ENCODE measurements around the gene PFKFB2.

Gene PFKFB2

DNA sequence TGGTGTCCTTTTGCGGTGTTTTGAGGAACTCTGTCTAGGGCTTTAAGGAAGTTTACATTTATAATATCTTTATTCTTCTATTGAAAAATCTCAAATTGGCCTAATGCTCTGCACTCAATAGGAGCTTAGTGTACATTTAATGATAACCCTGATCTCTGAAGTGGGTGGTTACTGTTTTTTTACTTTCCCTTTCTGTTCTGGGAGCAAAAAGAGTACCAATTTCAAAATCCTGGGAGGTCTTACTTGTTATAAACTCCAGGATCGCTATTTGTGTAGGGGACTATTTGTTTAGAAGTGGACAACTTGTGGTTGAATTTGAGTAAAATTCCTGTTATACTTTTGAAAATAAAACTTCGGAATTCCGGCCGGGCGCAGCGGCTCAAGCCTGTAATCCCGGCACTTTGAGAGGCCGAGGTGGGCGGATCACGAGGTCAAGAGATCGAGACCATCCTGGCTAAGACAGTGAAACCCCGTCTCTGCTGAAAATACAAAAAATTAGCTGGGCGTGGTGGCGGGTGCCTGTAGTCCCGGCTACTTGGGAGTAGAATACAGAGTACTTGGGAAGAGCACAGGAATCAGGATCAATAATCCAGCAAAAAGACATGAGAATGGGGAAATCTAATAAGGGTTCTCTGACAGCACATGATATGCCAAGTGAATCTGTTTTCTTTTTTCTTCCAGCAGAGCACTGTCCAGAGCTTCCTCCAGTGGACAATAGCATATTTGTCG lies 36.7 kb downstream of the PFKFB2 start:
- DNase-seq (ENCODE audit: low read depth): no peak

DNA sequence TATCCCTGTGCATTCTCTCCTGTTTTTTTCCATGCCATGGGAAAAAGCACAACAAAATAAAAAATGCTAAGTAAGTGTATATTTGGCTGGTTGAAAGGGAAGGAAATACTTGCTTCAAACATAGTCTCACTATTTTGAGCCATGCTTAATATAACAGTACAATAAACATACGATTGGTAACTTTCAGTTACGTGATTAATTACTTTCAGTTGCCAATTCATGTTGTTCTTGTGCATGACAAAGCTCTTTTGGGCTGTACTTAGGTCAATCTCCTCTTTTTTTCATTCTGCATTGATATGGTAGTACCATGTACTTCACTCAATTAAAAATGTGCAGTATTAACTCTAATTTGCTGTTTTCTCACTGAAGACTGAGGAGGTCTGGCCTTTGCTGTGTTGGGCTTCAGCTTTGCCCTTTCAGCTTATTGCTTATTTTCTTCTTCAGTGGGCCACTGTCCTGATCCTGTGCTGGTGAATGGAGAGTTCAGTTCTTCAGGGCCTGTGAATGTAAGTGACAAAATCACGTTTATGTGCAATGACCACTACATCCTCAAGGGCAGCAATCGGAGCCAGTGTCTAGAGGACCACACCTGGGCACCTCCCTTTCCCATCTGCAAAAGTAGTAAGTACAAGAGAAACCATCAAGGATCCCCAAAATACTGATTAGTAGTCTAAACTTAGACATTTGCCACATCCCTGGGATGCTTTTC lies 38.3 kb downstream of the PFKFB2 start:
- no peak for DNase-seq (ENCODE audit: low read depth)

DNA sequence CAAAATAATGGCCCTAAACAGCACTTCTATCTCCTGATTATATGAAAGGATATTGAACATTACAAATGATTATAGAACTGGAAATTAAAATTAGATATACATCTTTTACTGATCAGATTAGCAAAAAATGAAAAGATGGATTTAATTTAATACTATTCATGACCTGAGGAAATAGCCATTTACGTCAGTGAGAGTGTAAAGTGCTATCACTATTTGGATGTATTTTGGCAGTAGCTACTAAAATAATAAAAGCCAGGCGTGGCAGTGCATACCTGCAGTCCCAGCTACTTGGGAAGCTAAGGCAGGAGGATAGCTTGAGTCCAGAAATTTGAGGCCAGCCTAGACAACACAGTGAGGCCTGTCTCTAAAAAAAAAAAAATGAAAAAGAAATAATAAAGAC lies 40.9 kb downstream of the PFKFB2 start:
- DNase-seq (ENCODE audit: low read depth): no peak

DNA sequence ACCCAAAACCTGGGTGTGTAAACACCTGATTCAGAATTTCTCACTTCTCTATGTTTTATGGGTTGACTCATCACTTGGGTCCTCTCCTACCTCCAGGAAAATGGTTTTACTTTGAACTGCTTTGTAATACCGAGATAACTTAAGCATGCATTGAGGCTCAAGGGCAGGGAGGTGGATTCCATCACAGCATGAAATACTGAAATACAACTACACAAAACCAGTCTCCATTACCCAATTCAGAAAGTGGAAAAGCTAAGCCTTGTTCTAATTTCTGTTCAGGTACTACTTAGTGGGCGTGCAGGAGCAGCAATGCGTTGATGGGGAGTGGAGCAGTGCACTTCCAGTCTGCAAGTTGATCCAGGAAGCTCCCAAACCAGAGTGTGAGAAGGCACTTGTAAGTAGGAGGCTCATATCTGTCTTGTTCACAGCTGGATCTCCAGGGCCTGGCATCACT lies 44.8 kb downstream of the PFKFB2 start:
- no peak for DNase-seq (ENCODE audit: low read depth)

DNA sequence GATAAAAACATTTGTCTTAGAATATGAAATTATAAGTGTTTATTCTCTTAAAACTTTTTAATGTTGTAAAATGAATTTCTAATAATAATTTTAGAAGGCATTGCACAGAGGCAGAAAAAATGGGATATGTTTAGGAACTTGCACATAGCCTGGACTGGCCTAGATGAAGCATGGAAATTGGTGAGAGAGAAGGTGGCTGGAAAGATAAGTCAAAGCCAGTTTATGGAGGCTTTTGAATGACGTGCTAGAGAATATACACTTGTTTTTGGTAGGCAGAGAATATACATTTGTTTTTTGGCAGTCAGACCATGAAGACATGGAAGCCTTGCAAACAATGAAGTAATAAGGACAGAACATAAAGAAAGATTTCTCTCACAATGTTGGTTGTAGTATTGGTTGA lies 48.6 kb downstream of the PFKFB2 start:
- DNase-seq (ENCODE audit: low read depth): no peak

DNA sequence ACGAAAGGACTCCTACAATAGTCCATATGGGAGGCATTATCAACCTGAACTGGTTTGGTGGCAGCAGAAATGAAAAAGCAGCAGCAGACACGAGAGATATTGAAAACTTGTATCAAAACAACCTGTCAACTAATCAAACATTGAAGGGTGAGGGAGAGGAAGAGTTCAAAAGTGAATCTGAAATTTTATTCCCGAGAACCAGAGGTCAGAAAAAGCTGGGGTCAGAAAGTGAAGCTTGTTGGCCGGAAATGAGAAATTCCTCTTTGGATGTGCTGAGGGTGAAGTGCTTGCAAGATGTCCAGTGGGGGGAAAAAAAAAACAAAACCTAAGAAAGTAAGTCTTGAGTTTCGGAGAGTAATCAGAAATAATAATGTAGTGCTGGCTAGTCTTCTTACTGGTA lies 49.1 kb downstream of the PFKFB2 start:
- no peak for DNase-seq (ENCODE audit: low read depth)

DNA sequence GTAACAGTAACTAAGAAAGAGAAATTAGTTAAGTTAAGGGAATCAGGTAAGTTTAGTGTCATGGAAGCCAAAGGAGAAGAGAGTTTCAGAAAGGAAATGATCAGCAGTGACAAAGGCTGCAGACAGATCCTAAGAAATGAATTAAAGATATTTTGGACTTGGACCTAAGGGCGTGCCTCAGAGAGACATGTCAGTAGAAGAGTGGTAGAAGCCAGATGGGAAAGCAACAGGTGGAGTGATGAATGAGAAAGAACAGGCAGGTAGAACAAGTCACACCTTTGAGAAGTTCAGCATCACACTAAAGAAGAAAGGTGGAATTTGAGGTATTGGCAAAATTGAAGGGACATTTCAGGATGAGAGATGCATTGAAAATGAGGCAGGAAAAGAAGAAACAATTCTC lies 49.6 kb downstream of the PFKFB2 start:
- DNase-seq (ENCODE audit: low read depth): no peak

DNA sequence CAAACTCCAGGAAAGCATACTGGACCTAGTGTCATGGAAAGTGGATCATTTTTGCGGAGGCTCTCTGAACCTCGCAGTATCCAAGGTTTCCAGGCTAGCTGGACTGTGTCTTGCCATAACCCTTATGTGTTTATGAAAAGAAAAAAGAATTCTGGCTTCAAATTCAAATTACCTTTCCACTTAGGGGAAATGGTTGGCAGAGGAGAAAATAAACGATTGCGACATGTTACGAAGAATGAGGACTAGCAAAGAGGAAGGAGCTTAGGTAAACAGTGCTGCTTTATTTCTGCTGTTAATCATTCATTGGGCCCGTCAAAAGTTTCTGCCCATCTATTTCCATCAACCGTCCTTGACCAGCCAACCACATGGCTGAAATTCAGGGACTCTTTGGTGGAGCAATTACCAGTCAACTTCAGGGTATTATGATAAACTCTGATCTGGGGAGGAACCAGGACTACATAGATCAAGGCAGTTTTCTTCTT lies 50.9 kb downstream of the PFKFB2 start, which contains the start of gene C4BPA:
Gene C4BPA, plus strand, starts transcription at position 342 of the 482 bp plus-strand sequence. CDS start 8,793 bp downstream, outside the sequence.
- no peak for DNase-seq (ENCODE audit: low read depth)

DNA sequence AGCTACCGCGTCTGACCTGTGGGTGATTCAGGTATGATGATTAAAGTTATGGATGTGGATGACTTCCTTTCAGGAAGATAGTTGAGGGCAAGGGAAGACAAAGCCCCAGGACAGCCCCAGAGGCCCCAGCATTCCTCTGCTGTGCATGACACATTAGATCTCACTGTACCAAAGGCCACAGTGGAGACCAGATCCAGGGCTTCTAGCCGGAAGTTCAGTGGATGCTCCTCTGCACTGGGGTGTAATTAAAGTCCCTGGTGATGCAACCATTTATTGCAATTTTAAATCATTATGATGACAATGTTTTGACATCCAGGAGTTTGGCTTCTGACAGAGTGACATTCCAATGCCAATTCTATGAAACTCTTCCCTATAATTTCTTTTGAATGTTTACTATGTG lies 55.9 kb downstream of the PFKFB2 start:
- no peak for DNase-seq (ENCODE audit: low read depth)

DNA sequence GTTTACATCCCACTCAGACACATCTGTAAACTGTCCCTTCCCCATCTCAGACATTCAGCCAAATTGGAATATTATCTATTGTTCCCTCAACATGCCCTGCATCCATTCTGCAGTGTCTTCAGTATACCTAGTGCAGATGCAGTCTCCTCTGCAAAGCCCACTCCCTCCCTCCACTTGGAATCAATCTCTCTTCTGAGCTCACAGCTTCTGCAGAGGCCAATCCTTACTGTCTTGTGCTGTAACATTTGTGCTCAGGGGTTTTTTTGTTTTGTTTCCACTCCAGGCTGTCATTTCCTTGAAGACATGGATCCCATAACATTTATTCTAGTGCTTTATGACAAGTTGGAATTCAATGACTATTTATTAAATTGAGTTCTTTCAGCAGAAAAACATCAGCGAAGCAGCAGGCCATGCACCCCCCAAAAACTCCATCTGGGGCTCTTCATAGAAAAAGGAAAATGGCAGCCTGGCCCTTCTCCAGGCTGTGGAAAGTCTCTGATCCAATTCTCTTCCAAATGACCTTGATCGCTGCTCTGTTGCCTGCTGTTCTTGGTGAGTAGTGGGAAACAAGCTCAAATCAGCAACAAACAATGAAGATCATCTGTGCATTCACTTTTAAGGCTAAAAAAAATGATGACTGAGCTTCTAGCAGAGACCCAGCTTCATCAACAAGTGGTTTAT lies 59.7 kb downstream of the PFKFB2 start:
- DNase-seq (ENCODE audit: low read depth): no peak

DNA sequence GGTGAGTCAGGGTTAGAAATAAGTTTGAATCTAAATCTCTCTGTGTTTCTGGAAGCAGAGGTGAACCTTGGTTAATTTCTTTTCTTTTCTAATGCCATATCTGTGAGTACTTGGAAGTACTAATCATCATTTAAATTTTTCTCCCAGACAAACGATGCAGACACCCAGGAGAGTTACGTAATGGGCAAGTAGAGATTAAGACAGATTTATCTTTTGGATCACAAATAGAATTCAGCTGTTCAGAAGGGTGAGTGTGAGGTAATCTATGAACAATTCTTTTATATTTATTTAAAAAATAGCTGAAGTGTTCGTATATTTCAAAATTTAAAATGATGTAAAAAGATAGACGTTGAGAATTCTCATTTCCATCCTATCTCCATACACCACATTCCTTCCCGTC lies 62.2 kb downstream of the PFKFB2 start:
- DNase-seq (ENCODE audit: low read depth): no peak

DNA sequence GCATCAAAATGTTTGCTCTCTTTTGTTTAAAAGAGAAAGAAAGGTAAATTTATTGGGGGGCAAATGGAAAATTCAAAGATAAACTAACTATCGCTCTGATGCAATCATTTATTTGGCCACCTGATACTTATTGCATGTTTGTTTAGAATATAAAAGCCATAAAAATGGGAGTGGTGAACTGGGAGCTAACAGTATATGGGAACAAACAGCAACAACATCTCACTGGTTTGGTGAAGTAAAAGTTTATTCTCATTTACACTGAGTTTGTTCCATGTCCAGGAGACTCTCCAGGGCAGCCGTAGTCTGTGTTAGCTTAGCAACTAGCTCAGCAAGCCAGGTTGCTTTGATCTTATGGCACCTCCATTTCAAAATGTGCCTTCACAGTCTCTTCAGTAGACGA lies 71.3 kb downstream of the PFKFB2 start:
- DNase-seq (ENCODE audit: low read depth): no peak

DNA sequence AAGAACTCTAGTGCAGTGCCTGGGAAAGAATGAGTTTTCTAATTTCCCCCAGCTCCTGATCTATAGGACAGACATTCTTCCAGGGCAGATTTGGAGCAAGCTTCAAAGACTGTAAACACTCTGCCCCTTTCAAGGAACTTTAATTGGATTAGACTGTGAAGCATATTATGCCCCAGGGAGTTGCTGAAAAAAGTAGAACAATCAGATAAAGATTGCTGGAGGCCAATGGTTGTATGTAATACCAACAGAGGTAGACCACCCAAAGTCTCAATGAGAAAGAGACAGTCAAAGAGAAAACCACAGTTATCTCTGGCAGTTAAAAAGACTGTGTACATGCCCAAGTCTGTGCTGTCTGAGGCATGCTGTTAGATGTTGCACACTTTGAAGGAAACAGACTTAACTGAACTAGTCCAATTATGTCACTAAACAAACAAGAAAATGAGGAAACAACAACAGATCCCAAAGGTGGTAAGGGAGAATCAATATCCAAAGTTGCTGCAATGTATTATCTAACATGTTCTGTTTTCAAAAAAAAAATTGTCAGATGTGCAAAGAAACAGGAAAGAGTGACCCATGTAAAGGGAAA lies 75.4 kb downstream of the PFKFB2 start:
- no peak for DNase-seq (ENCODE audit: low read depth)

DNA sequence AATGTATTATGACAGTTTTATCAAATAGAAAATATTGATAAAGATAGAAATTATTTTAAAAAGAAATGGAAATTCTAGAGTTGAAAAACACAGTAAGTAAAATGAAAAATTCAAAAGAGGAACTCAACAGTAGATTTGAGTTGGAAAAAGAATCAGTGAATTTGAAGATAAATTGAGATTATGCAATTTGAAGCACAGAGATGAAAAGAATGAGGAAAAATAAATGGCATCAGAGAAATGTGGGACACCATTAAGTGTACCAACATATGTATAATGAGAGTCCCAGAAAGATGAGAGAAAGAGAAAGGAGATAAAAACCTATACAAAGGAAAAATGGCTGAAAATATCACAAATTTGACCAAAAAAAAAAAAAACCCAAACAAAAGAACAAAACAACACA lies 76.0 kb downstream of the PFKFB2 start:
- DNase-seq (ENCODE audit: low read depth): no peak

Data from stimulated activated CD4-positive, alpha-beta T cell treated with anti-CD3 and anti-CD28 coated beads, Interleukin-2, amount 100 ng/mL, for 4 hours (primary cell).